ENCODE results near the gene PLA2G4A. TPM values are rescaled to one million over a fixed set of nuclear protein-coding genes. Genes with fewer than 3 reads are reported as not detected.
A peak's percentile ranks its signal among the peaks of the same experiment; 100 is the strongest.

PLA2G4A gene
- total and polyA plus RNA-seq, 2 donors: 23.3 to 36.8 TPM

- Histone ChIP-seq H3K27ac (ENCODE audit: low read depth) (no peak overlapping the region), H3K4me1 (ENCODE audit: insufficient read depth) (no peaks in the 10 kb centered on the region), H3K36me3 (ENCODE audit: insufficient read depth) (no peaks in the 10 kb centered on the region), H3K4me3 (ENCODE audit: low read depth, low read length) (no peak overlapping the region)
- DNase-seq (ENCODE audit: extremely low spot score): no peak
- WGBS: 69% methylated on average over 1 of the region's 1 CpG
Observed at GRCh38 chr1:186871784-186872183, 43.0 kb downstream of the PLA2G4A start.

GRCh38 chr1:186872291-186872690 lies 43.5 kb downstream of the PLA2G4A start:
- Histone ChIP-seq H3K36me3 (ENCODE audit: insufficient read depth) (no peaks in the 10 kb centered on the region), H3K4me1 (ENCODE audit: insufficient read depth) (no peaks in the 10 kb centered on the region), H3K27ac (ENCODE audit: low read depth) (no peak overlapping the region), H3K4me3 (ENCODE audit: low read depth, low read length) (no peak overlapping the region)
- DNase-seq (ENCODE audit: extremely low spot score): no peak
- WGBS: 94% methylated on average over 5 of the region's 5 CpGs

- DNase-seq (ENCODE audit: extremely low spot score): no peak
- 89% methylated on average over 1 of the region's 1 CpG for WGBS
- Histone ChIP-seq H3K27ac (ENCODE audit: low read depth) (no peak overlapping the region), H3K36me3 (ENCODE audit: insufficient read depth) (no peaks in the 10 kb centered on the region), H3K4me1 (ENCODE audit: insufficient read depth) (no peaks in the 10 kb centered on the region), H3K4me3 (ENCODE audit: low read depth, low read length) (no peak overlapping the region)
Observed at GRCh38 chr1:186873687-186874086, 44.9 kb downstream of the PLA2G4A start.

GRCh38 chr1:186875896-186876835 lies 47.4 kb downstream of the PLA2G4A start:
- no peaks in the 10 kb centered on the region for H3K4me1 ChIP-seq (ENCODE audit: insufficient read depth)
- H3K4me3 ChIP-seq (ENCODE audit: low read depth, low read length): no peak overlapping the region
- no peak overlapping the region for H3K27ac ChIP-seq (ENCODE audit: low read depth)
- WGBS: 52% methylated on average over 12 of the region's 12 CpGs
- no peaks in the 10 kb centered on the region for H3K36me3 ChIP-seq (ENCODE audit: insufficient read depth)
- DNase-seq (ENCODE audit: extremely low spot score): no peak

DNA sequence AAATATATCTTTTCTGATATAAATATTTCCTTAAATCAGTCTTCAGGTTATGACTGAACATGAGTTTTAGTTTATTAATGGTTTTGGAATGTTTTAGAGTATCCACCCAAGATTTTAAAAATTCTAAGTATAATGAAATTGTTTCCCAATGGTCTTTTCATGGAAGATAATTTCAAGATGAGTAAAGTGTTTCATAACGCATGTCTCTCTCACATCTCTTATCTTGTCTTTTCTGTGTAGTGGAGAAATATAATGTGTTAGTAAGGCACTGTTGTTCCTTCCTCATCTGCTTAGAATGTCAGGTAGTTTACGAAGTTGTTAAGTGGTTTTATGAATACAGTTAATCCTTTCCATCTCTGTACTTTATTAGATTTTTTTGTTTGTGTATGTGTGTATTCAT lies 49.6 kb downstream of the PLA2G4A start:
- whole genome bisulfite sequencing: 48% methylated on average over 2 of the region's 2 CpGs
- no peak overlapping the region for H3K27ac ChIP-seq (ENCODE audit: low read depth)
- no peaks in the 10 kb centered on the region for H3K36me3 ChIP-seq (ENCODE audit: insufficient read depth)
- DNase-seq (ENCODE audit: extremely low spot score): no peak
- no peak overlapping the region for H3K4me3 ChIP-seq (ENCODE audit: low read depth, low read length)
- H3K4me1 ChIP-seq (ENCODE audit: insufficient read depth): no peaks in the 10 kb centered on the region

GRCh38 chr1:186880982-186881381 lies 52.2 kb downstream of the PLA2G4A start:
- no peaks in the 10 kb centered on the region for H3K4me1 ChIP-seq (ENCODE audit: insufficient read depth)
- no peak for DNase-seq (ENCODE audit: extremely low spot score)
- no peaks in the 10 kb centered on the region for H3K36me3 ChIP-seq (ENCODE audit: insufficient read depth)
- WGBS: 39% methylated on average over 1 of the region's 1 CpG
- no peak overlapping the region for H3K4me3 ChIP-seq (ENCODE audit: low read depth, low read length)
- H3K27ac ChIP-seq (ENCODE audit: low read depth): peak overlapping the region; percentile 10

DNA sequence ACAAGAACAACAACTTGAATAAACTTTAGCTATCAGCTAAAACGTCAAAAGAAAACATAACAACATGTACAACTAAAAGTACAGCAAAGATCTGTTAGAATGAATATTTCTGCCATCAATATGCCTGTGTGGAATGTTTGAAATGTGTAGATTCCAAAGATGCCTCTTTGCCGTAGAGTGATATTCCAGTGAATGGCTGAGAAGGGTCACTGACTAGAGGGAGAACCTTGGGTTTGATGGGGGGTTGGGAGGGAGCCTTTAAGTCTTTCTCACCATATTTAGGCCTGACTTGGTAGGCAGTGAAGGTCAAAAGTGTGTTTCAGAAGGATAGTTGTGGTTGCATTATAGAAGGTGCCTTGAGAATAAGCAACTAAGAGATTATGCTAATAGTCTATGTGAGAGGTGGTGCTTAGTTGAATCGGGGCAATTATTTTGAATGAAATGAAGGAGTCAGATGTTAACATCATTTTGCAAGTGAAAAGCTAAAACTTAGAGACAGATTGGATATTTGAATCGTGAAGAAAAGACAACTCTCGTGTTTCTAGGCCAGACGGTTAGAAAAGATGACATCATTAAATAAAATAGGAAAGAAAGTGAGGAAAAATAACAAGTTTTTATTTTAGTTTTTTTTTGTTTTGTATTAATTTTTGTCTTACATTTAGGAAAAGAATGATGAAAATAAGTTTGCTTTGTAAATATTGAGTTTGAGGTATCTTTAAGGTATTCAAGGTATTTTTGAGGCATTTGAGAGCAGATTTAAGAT lies 53.8 kb downstream of the PLA2G4A start:
- WGBS: 69% methylated on average over 6 of the region's 6 CpGs
- DNase-seq (ENCODE audit: extremely low spot score): no peak
- H3K36me3 ChIP-seq (ENCODE audit: insufficient read depth): no peaks in the 10 kb centered on the region
- no peaks in the 10 kb centered on the region for H3K4me1 ChIP-seq (ENCODE audit: insufficient read depth)
- H3K27ac ChIP-seq (ENCODE audit: low read depth): no peak overlapping the region
- H3K4me3 ChIP-seq (ENCODE audit: low read depth, low read length): no peak overlapping the region

GRCh38 chr1:186884251-186884650 lies 55.5 kb downstream of the PLA2G4A start:
- DNase-seq (ENCODE audit: extremely low spot score): no peak
- Histone ChIP-seq H3K4me3 (ENCODE audit: low read depth, low read length) (no peak overlapping the region), H3K27ac (ENCODE audit: low read depth) (no peak overlapping the region), H3K4me1 (ENCODE audit: insufficient read depth) (no peaks in the 10 kb centered on the region), H3K36me3 (ENCODE audit: insufficient read depth) (no peaks in the 10 kb centered on the region)
- WGBS: 80% methylated on average over 1 of the region's 1 CpG

DNA sequence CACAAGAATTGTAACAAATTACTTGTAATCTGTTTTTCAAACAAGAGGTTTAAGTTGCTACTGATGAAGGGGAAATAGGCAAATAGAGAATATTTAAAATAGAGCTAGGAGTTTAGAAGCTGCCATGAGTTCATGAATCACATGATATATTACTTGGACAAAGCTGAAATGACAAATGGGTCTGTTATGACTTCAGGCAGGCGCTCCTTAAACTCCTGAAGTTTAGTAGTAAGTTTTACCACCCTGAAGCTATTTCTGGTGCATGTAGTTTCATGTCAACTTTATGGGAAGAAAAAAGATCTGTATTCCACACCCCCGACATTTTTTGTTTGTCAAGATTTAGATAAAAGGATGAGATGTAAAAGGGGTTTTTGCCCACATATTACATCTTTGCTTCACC lies 58.5 kb downstream of the PLA2G4A start:
- Histone ChIP-seq H3K4me1 (ENCODE audit: insufficient read depth) (no peaks in the 10 kb centered on the region), H3K27ac (ENCODE audit: low read depth) (no peak overlapping the region), H3K36me3 (ENCODE audit: insufficient read depth) (no peaks in the 10 kb centered on the region), H3K4me3 (ENCODE audit: low read depth, low read length) (no peak overlapping the region)
- WGBS: 38% methylated on average over 2 of the region's 2 CpGs
- no peak for DNase-seq (ENCODE audit: extremely low spot score)

- 58% methylated on average over 2 of the region's 2 CpGs for WGBS
- DNase-seq (ENCODE audit: extremely low spot score): no peak
- peak overlapping the region; percentile 10 for H3K27ac ChIP-seq (ENCODE audit: low read depth)
- no peak overlapping the region for H3K4me3 ChIP-seq (ENCODE audit: low read depth, low read length)
- H3K4me1 ChIP-seq (ENCODE audit: insufficient read depth): no peaks in the 10 kb centered on the region
- no peaks in the 10 kb centered on the region for H3K36me3 ChIP-seq (ENCODE audit: insufficient read depth)
Observed at GRCh38 chr1:186888367-186888766, 59.6 kb downstream of the PLA2G4A start.

DNA sequence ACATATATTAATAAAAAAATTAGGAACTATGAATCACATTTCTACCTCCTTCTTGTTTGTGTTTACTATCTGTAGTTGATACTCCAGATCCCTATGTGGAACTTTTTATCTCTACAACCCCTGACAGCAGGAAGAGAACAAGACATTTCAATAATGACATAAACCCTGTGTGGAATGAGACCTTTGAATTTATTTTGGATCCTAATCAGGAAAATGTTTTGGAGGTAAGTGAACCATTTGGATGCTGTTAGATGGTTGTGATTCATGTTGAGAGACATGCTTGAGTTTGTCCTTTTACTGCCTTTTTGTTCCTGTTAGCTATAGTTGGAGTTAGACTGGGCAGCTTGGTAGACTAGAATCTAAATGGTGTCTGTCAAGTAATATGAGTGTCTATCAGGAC lies 64.2 kb downstream of the PLA2G4A start:
- no peak for DNase-seq (ENCODE audit: extremely low spot score)
- Histone ChIP-seq H3K36me3 (ENCODE audit: insufficient read depth) (no peaks in the 10 kb centered on the region), H3K4me3 (ENCODE audit: low read depth, low read length) (no peak overlapping the region), H3K27ac (ENCODE audit: low read depth) (no peak overlapping the region), H3K4me1 (ENCODE audit: insufficient read depth) (peaks cover 2% of the 10 kb centered on the region)

- Histone ChIP-seq H3K4me1 (ENCODE audit: insufficient read depth) (peaks cover 2% of the 10 kb centered on the region), H3K36me3 (ENCODE audit: insufficient read depth) (no peaks in the 10 kb centered on the region), H3K27ac (ENCODE audit: low read depth) (no peak overlapping the region), H3K4me3 (ENCODE audit: low read depth, low read length) (no peak overlapping the region)
- DNase-seq (ENCODE audit: extremely low spot score): no peak
Observed at GRCh38 chr1:186894415-186894814, 65.7 kb downstream of the PLA2G4A start.

DNA sequence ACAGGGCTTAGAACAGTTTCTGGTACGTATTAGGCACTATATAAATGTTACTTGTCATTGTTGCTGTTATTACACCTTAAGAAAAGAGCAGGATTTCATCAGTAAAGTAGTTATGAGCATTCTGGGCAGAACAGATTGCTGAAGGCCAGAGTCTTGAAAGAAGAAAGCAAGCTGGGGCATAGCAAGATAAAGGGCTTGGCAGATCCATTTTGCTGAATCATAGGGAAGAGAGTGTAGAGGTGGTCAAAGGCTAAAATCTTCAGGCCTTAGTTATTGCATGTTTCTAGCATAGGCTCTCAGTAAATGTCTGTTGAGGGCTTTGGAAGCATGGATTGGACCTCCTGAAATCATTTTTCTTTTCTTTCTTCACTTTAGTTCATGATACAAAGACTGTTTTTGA lies 67.5 kb downstream of the PLA2G4A start:
- Histone ChIP-seq H3K27ac (ENCODE audit: low read depth) (no peak overlapping the region), H3K36me3 (ENCODE audit: insufficient read depth) (no peaks in the 10 kb centered on the region), H3K4me1 (ENCODE audit: insufficient read depth) (peaks cover 2% of the 10 kb centered on the region), H3K4me3 (ENCODE audit: low read depth, low read length) (no peak overlapping the region)
- WGBS: 66% methylated on average over 1 of the region's 1 CpG
- DNase-seq (ENCODE audit: extremely low spot score): no peak

DNA sequence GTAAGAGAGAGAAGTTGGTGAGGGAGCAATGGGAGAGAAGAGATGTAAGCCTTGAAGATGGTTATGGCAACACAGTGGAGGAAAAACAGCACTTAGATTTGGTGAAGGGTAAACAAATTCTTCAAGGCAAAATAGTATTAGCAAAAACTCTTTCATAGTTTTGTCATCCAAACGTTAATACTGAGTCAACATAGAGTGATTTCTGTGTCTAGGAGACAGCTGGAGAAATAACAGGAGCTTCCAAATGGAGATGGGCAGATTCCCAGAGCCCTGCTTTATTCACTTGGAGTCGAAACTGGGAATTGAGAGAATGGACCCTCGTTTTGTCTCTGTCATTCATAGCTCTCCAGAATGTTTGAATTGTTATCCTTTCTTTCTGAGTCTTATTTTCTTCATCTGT lies 68.3 kb downstream of the PLA2G4A start:
- no peaks in the 10 kb centered on the region for H3K36me3 ChIP-seq (ENCODE audit: insufficient read depth)
- WGBS: 35% methylated on average over 3 of the region's 3 CpGs
- H3K27ac ChIP-seq (ENCODE audit: low read depth): peak overlapping the region; percentile 52
- DNase-seq (ENCODE audit: extremely low spot score): no peak
- H3K4me3 ChIP-seq (ENCODE audit: low read depth, low read length): no peak overlapping the region
- H3K4me1 ChIP-seq (ENCODE audit: insufficient read depth): peaks cover 2% of the 10 kb centered on the region
